GM10266 (cell line): ENCODE measurements around the gene TMEM38A.

Experiments
- DNase-seq: peaks from one replicate; pipeline ENCODE4 v3.0.0; 2012; ENCODE audit errors: extremely low spot score
- TF ChIP-seq, protein P1 (sequence below): IDR thresholded peaks from 2 replicates; pipeline ENCODE4 v1.5.1; 2012; ENCODE audit warnings: mild to moderate bottlenecking, low read depth; ENCODE audit not compliant: control insufficient read depth, insufficient read depth; ENCODE audit errors: missing control alignments

TMEM38A gene

DNA sequence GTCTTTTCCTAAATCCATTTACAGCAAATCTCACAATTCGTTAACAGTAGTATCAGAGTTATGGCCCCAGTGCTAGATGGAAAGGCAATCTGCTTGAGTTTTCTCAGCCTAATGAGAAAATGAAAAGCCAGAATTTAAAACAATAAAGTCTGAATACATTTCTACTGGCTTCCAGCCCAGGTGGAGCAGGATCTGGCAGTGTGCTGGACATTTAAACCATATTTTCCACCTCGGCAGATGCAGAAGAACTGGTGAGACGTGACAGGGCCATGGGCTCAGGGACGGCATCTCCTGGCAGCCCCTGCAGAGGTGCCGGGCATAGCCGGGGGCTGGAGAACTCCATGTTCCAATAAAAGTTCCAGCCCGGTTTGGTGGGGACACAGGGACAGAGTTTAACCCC is 8.1 kb upstream of the TMEM38A start:
- TF ChIP-seq, protein P1, sequence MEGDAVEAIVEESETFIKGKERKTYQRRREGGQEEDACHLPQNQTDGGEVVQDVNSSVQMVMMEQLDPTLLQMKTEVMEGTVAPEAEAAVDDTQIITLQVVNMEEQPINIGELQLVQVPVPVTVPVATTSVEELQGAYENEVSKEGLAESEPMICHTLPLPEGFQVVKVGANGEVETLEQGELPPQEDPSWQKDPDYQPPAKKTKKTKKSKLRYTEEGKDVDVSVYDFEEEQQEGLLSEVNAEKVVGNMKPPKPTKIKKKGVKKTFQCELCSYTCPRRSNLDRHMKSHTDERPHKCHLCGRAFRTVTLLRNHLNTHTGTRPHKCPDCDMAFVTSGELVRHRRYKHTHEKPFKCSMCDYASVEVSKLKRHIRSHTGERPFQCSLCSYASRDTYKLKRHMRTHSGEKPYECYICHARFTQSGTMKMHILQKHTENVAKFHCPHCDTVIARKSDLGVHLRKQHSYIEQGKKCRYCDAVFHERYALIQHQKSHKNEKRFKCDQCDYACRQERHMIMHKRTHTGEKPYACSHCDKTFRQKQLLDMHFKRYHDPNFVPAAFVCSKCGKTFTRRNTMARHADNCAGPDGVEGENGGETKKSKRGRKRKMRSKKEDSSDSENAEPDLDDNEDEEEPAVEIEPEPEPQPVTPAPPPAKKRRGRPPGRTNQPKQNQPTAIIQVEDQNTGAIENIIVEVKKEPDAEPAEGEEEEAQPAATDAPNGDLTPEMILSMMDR: no peak
- no peak for DNase-seq

DNA sequence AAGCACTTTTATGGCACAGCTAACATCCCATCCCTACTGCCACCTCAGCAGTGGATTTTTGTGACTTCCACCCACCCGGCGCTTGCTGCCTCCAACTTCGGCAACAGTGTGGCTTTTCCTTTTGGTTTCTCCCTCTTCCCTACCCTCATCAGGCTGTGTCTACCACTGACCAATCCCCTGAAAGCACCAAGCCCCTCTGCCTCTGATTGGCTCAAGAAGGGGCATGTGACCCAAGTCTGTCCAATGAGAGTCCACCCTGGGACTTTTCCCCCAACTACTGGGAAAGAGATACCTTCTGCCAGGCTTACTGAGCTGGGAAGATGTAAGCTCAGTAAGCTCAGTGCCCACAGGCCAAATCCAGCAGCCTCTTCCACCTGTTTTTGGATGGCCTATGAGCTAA is 6.8 kb upstream of the TMEM38A start:
- TF ChIP-seq, protein P1: no peak
- no peak for DNase-seq

DNA sequence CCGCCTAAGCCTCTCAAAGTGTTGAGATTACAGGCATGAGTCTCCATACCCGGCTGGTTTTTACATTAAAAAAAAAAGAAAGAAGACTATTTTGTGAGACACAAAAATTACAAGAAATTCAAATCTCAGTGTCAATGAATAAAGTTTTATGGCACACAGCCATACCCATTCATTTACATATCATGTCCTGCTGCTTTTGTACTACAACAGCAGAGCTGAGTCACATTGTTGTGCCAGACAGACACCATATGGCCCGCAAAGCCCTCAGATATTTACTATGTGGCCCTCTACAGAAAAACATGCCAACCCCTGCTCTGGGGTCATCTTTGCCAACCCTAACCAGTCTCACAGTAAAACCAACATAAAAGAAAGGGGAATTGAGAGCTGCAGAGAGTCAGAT is 6.3 kb upstream of the TMEM38A start:
- TF ChIP-seq, protein P1: no peak
- DNase-seq: no peak

DNA sequence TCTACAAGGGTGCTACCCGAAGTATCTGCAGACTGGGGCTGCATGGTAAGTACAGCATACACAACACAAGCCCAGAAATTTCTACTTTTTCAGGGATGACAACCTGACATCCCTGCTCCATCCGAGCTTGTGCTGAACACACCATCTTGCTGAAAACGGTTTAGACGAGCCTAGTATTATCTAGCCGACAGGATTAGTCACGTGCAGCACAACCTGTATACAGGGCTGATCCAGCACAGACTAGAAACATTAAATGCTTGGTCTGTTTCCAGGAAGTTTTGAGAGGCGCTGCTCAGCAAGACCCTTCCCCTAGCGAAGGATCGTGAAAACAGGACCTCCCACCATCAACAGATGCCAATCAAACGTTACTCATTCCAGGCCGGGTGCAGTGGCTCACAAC is 5.2 kb upstream of the TMEM38A start:
- DNase-seq: no peak
- TF ChIP-seq, protein P1: no peak

DNA sequence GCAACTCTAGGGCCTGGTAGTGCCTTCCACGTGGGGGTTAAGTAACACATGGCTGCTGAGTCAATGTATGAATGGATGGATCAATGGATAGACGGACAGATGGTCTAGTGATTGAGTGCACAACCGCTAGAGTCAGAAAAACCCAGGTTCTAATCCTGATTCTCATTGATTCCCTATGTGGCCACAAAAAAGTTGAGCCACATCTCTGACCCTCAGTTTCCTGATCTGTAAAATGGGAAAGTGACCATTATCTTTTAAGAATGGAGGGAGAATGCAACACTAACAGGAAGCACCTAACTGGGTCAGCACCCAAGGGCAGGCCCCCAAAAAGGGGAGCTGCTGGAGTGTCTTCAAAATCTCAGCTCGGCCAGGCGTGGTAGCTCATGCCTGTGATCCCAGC is 3.6 kb upstream of the TMEM38A start:
- DNase-seq: no peak
- TF ChIP-seq, protein P1: no peak

DNA sequence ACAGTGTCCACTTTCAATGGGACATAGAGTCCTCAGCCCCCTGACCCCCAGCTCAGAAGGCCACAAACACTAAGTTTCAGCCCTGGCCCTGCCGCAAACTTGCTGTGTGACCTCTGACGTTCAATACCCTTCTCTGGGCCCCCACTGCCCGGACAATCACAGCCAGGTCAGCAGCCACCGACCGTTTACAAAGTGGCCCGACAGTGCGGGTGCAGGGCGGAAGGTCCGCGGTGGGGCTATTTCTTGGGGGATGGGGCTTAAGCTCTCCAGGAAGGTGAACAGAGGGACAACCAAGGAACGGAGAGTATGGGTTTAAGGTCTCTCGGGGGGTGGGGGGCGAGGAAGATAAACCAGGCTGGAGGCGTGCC is 1.5 kb upstream of the TMEM38A start:
- TF ChIP-seq, protein P1: no peak
- no peak for DNase-seq

DNA sequence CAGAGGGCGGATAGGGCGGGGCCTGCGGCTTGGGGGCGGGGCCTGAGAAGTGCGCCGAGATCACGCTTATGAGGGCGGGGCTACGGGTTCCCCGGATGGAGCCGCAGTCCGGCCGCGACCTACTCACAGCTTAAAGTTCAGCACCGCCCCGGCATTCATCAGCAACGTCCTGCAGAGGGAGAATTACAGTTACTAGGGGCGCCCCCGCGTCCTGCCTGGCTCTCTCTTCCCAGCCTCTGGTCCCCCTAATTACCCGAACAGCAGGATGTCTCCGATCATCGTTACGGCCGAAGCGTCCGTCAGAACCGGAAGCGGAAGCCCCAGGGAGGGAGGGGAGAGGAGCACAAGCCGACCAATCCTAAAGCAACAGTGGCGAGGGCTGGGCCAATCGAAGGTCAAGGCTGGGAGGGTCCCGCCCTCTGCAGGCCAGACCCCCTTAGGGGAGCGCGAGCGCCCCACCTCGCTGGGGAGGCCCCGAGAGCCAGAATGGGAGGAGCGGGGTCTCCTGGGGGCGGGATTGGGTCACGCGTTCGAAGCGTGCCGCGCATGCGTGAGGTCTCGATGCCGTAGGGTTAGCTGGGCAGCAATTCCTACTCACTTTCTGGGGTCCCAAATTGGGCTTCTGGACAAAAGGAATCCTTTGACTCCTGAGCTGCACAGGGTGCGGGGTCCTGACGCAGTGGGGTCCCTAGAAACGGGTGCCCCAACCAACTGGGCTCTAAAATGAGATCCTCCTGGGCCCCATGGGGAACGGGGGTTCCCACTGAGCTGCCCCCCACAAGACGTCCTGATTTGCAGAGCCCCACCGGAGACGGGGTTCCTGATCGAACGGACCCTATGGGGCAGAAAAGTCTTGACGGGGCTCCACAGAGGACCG is 869 bp upstream of the TMEM38A start, which contains the start of gene SMIM7:
Gene SMIM7, minus strand, starts transcription at position 313 of the 877 bp plus-strand sequence. Its CDS starts 34 bp downstream, at position 279.
- DNase-seq: peak; percentile 99
- TF ChIP-seq, protein P1: peak; percentile 44
